Measurements from ENCODE around the gene HIVEP1.

The HIVEP1 gene

GRCh38 chr6:12134991-12135390 lies 122.9 kb downstream of the HIVEP1 start:
- no peak overlapping the region for H3K4me3 ChIP-seq (ENCODE audit: low read depth, low read length)
- TF ChIP-seq CTCF (IDR thresholded peaks at IDR 0.05; ENCODE audit: low read depth, low read length, missing control alignments) = no peak

GRCh38 chr6:12136905-12137304 lies 124.8 kb downstream of the HIVEP1 start:
- H3K4me3 ChIP-seq (ENCODE audit: low read depth, low read length) = no peak overlapping the region
- no peak for DNase-seq (ENCODE audit: low read depth)
- TF ChIP-seq CTCF (IDR thresholded peaks at IDR 0.05; ENCODE audit: low read depth, low read length, missing control alignments) = no peak

More at GRCh38 chr6:12134991-12135390, 122.9 kb downstream of the HIVEP1 start:
- DNase-seq (ENCODE audit: low read depth) = no peak

GRCh38 chr6:12137480-12137879 lies 125.4 kb downstream of the HIVEP1 start:
- no peak for TF ChIP-seq CTCF (IDR thresholded peaks at IDR 0.05; ENCODE audit: low read depth, low read length, missing control alignments)
- H3K4me3 ChIP-seq (ENCODE audit: low read depth, low read length) = no peak overlapping the region
- no peak for DNase-seq (ENCODE audit: low read depth)

GRCh38 chr6:12138381-12138780 lies 126.3 kb downstream of the HIVEP1 start:
- no peak for TF ChIP-seq CTCF (IDR thresholded peaks at IDR 0.05; ENCODE audit: low read depth, low read length, missing control alignments)
- no peak for DNase-seq (ENCODE audit: low read depth)
- H3K4me3 ChIP-seq (ENCODE audit: low read depth, low read length) = no peak overlapping the region

- TF ChIP-seq CTCF (IDR thresholded peaks at IDR 0.05; ENCODE audit: low read depth, low read length, missing control alignments) = no peak
- DNase-seq (ENCODE audit: low read depth) = no peak
- no peak overlapping the region for H3K4me3 ChIP-seq (ENCODE audit: low read depth, low read length)
These were observed 126.8 kb downstream of the HIVEP1 start for GRCh38 chr6:12138936-12139335.

- no peak for DNase-seq (ENCODE audit: low read depth)
- H3K4me3 ChIP-seq (ENCODE audit: low read depth, low read length) = no peak overlapping the region
- no peak for TF ChIP-seq CTCF (IDR thresholded peaks at IDR 0.05; ENCODE audit: low read depth, low read length, missing control alignments)
These were observed 135.6 kb downstream of the HIVEP1 start for GRCh38 chr6:12147557-12148316.

- H3K4me3 ChIP-seq (ENCODE audit: low read depth, low read length) = no peak overlapping the region
- TF ChIP-seq CTCF (IDR thresholded peaks at IDR 0.05; ENCODE audit: low read depth, low read length, missing control alignments) = no peak
- DNase-seq (ENCODE audit: low read depth) = no peak
These were observed 136.2 kb downstream of the HIVEP1 start for GRCh38 chr6:12148317-12148801.
